HFFc6 (cell line): ENCODE results near the gene RABGAP1L. TPM values are rescaled to one million over a fixed set of nuclear protein-coding genes. Genes with fewer than 3 reads are reported as not detected.
"Not testable (repeated sequence)": the region's sequence is repeated elsewhere in the genome, so short reads cannot be mapped to it uniquely, and the experiment has no call there.

ENCODE experiments used
- DNase-seq: peaks from one replicate; pipeline ENCODE4 v3.0.0-alpha.2; 2018
- H3K27ac Mint-ChIP-seq: 2 replicates; pipeline ENCODE4 v1.8.0; 2020; ENCODE audit warnings: mild to moderate bottlenecking, mixed read lengths
- H3K27me3 Mint-ChIP-seq: 2 replicates; pipeline ENCODE4 v1.8.0; 2021; ENCODE audit warnings: mild to moderate bottlenecking, moderate library complexity, mixed read lengths; ENCODE audit not compliant: insufficient read depth
- H3K36me3 Mint-ChIP-seq: 2 replicates; pipeline ENCODE4 v1.8.0; 2021; ENCODE audit warnings: low read depth, mixed read lengths
- H3K4me1 Mint-ChIP-seq: 2 replicates; pipeline ENCODE4 v1.8.0; 2020; ENCODE audit warnings: low read depth, mixed read lengths
- H3K4me3 Mint-ChIP-seq: 2 replicates; pipeline ENCODE4 v1.8.0; 2020; ENCODE audit warnings: mild to moderate bottlenecking, moderate library complexity, mixed read lengths
- H3K9me3 Mint-ChIP-seq: 2 replicates; pipeline ENCODE4 v1.8.0; 2020; ENCODE audit warnings: mild to moderate bottlenecking, mixed read lengths
- CTCF ChIP-seq: fragments of 200-600 bp; sonication (generic); IDR thresholded peaks from 2 replicates; pipeline ENCODE4 v1.5.0; 2021; ENCODE audit warnings: antibody characterized with exemption, mild to moderate bottlenecking
- total RNA-seq, 6 experiments: library from RNA; stranded (reverse); fragmentation: NEBNext Ultra II Directional; extraction: Animal tissue kit (Norgen Biotek cat#: 25700); gene quantifications; 2 replicates in 1 of 6; 3 replicates in 5 of 6; pipeline ENCODE4 v1.2.3, GENCODE V29; 2021

RABGAP1L gene
- total RNA-seq, 6 experiments from 2014 or later = 14.5 to 16.9 (median 16.0) TPM

- H3K27me3 Mint-ChIP-seq = no peaks in the 10 kb centered on the region
- DNase-seq = peak; percentile 87
- H3K9me3 Mint-ChIP-seq = no peaks in the 10 kb centered on the region
- no peak for TF ChIP-seq CTCF
- peaks cover 28% of the 10 kb centered on the region for H3K4me1 Mint-ChIP-seq
- H3K27ac Mint-ChIP-seq = peak overlapping the region; percentile 86
- H3K36me3 Mint-ChIP-seq = peaks cover 44% of the 10 kb centered on the region
- peak overlapping the region; percentile 71 for H3K4me3 Mint-ChIP-seq
These were observed 855.9 kb downstream of the RABGAP1L start for GRCh38 chr1:175015243-175015642.

GRCh38 chr1:175019524-175019923 is 860.2 kb downstream of the RABGAP1L start:
- H3K36me3 Mint-ChIP-seq = peaks cover 27% of the 10 kb centered on the region
- H3K4me3 Mint-ChIP-seq = no peak overlapping the region
- H3K4me1 Mint-ChIP-seq = peaks cover 51% of the 10 kb centered on the region
- H3K9me3 Mint-ChIP-seq = peaks cover 5% of the 10 kb centered on the region
- TF ChIP-seq CTCF = no peak
- H3K27ac Mint-ChIP-seq = no peak overlapping the region
- DNase-seq = no peak
- no peaks in the 10 kb centered on the region; the same call in 1 of the 2 replicates for H3K27me3 Mint-ChIP-seq

- Mint-ChIP-seq H3K27me3 (no peaks in the 10 kb centered on the region; the same call in 1 of the 2 replicates), H3K4me1 (peaks cover 27% of the 10 kb centered on the region), H3K27ac (peak within 1 kb of the TSS; percentile 82), H3K4me3 (peak within 1 kb of the TSS; percentile 95), H3K9me3 (peaks cover 8% of the 10 kb centered on the region), H3K36me3 (peaks cover 15% of the 10 kb centered on the region; the same call in 1 of the 2 replicates)
- peak; percentile 98 for DNase-seq
- TF ChIP-seq CTCF = no peak
These were observed 864.0 kb downstream of the RABGAP1L start, which contains the start of gene MRPS14 for GRCh38 chr1:175023043-175023921. Gene MRPS14, minus strand, starts transcription at chr1:175023425. Its CDS starts 17 bp downstream, at chr1:175023408.

GRCh38 chr1:175023922-175024242 is 864.6 kb downstream of the RABGAP1L start:
- H3K27me3 Mint-ChIP-seq, DNase-seq, H3K9me3 Mint-ChIP-seq: not testable (repeated sequence)
- peaks cover 15% of the 10 kb centered on the region; the same call in 1 of the 2 replicates for H3K36me3 Mint-ChIP-seq
- peaks cover 27% of the 10 kb centered on the region for H3K4me1 Mint-ChIP-seq
- H3K27ac Mint-ChIP-seq = peak overlapping the region; percentile 82
- peak overlapping the region; percentile 95 for H3K4me3 Mint-ChIP-seq

- Mint-ChIP-seq H3K27ac (no peak overlapping the region), H3K36me3 (peaks cover 15% of the 10 kb centered on the region; the same call in 1 of the 2 replicates), H3K4me1 (peaks cover 33% of the 10 kb centered on the region), H3K4me3 (no peak overlapping the region), H3K9me3 (peaks cover 8% of the 10 kb centered on the region), H3K27me3 (no peaks in the 10 kb centered on the region; the same call in 1 of the 2 replicates)
- TF ChIP-seq CTCF = no peak
- DNase-seq = no peak
These were observed 865.5 kb downstream of the RABGAP1L start for GRCh38 chr1:175024773-175025172.

- H3K27me3 Mint-ChIP-seq = peaks cover 10% of the 10 kb centered on the region; the same call in 1 of the 2 replicates
- H3K36me3 Mint-ChIP-seq = no peaks in the 10 kb centered on the region
- no peak overlapping the region for H3K27ac Mint-ChIP-seq
- no peak for DNase-seq
- TF ChIP-seq CTCF = no peak
- no peak overlapping the region for H3K4me3 Mint-ChIP-seq
- no peaks in the 10 kb centered on the region for H3K9me3 Mint-ChIP-seq
- H3K4me1 Mint-ChIP-seq = peaks cover 6% of the 10 kb centered on the region; the same call in 1 of the 2 replicates
These were observed 874.6 kb downstream of the RABGAP1L start for GRCh38 chr1:175033953-175034352.
